Skeletal muscle tissue (tissue), 2 donors: Measurements from ENCODE around the gene ZGLP1. TPM values are rescaled to one million over a fixed set of nuclear protein-coding genes. Genes with fewer than 3 reads are reported as not detected.

ENCODE experiments used
- small RNA-seq: library from RNA; depleted of rRNA; stranded (forward); fragments of <200 nt; gene quantifications from one replicate; pipeline ENCODE3, GENCODE V24; 2014
- total RNA-seq: library from RNA; depleted of rRNA; stranded (reverse); fragments of >200 nt; gene quantifications from one replicate; pipeline ENCODE4 v1.2.3, GENCODE V29; 2014

Gene ZGLP1
- total RNA-seq, 1 donor from 2014 or later: 1.0 TPM

Small RNA genes within 50 kb of the gene (small RNA-seq; reads per million reads assigned to genes)
- gene AC011511.1: not detected
- gene AC011511.4: not detected

Other genes with a start within 250 kb of the ZGLP1 start
- gene SHFL, start 223.5 kb downstream of the ZGLP1 start, total RNA-seq: 5.2 TPM
- 6.3 TPM for gene ANGPTL6, start 207.1 kb downstream of the ZGLP1 start, total RNA-seq
- 14.6 TPM for gene PPAN, start 203.5 kb downstream of the ZGLP1 start, total RNA-seq
- gene P2RY11, start 198.1 kb downstream of the ZGLP1 start, total RNA-seq: 1.6 TPM
- gene EIF3G, start 189.9 kb downstream of the ZGLP1 start, total RNA-seq: 421 TPM
- gene DNMT1, start 114.9 kb downstream of the ZGLP1 start, total RNA-seq: 25.6 TPM
- gene S1PR2, start 78.5 kb downstream of the ZGLP1 start, total RNA-seq: 9.9 TPM
- gene MRPL4, start 57.6 kb downstream of the ZGLP1 start, total RNA-seq: 7.8 TPM
- 6.8 TPM for gene ICAM1, start 38.7 kb downstream of the ZGLP1 start, total RNA-seq
- 2.6 TPM for gene ICAM4, start 22.9 kb downstream of the ZGLP1 start, total RNA-seq
- not detected for gene ICAM5, start 19.9 kb downstream of the ZGLP1 start, total RNA-seq
- 5.7 TPM for gene FDX2, start 6.2 kb upstream of the ZGLP1 start, total RNA-seq
- 3.7 TPM for gene RAVER1, start 23.7 kb upstream of the ZGLP1 start, total RNA-seq
- 8.4 TPM for gene ICAM3, start 29.8 kb upstream of the ZGLP1 start, total RNA-seq
- gene TYK2, start 70.8 kb upstream of the ZGLP1 start, total RNA-seq: 38.1 TPM
- gene CDC37, start 93.7 kb upstream of the ZGLP1 start, total RNA-seq: 73.1 TPM
- 1.0 TPM for gene PDE4A, start 110.7 kb upstream of the ZGLP1 start, total RNA-seq
- 60.0 TPM for gene KEAP1, start 193.5 kb upstream of the ZGLP1 start, total RNA-seq
- gene S1PR5, start 207.6 kb upstream of the ZGLP1 start, total RNA-seq: 1.6 TPM
- 20.4 TPM for gene ATG4D, start 234.1 kb upstream of the ZGLP1 start, total RNA-seq